B cell (primary cell): Measurements from ENCODE around the gene AGAP1.

Experiments
- EZH2 ChIP-seq: IDR thresholded peaks from 2 replicates; pipeline ENCODE4 v1.6.1; 2012; ENCODE audit warnings: borderline replicate concordance, low read depth, mild to moderate bottlenecking, moderate library complexity, low read length; ENCODE audit not compliant: insufficient read depth, poor library complexity, severe bottlenecking
- TF ChIP-seq, protein P1 (sequence below): fragments of 200-600 bp; IDR thresholded peaks from one replicate; pipeline ENCODE4 v1.8.0; 2022; ENCODE audit warnings: antibody characterized with exemption, mild to moderate bottlenecking

GRCh38 chr2:235637896-235638295 lies 144.1 kb downstream of the AGAP1 start:
- TF ChIP-seq, protein P1, sequence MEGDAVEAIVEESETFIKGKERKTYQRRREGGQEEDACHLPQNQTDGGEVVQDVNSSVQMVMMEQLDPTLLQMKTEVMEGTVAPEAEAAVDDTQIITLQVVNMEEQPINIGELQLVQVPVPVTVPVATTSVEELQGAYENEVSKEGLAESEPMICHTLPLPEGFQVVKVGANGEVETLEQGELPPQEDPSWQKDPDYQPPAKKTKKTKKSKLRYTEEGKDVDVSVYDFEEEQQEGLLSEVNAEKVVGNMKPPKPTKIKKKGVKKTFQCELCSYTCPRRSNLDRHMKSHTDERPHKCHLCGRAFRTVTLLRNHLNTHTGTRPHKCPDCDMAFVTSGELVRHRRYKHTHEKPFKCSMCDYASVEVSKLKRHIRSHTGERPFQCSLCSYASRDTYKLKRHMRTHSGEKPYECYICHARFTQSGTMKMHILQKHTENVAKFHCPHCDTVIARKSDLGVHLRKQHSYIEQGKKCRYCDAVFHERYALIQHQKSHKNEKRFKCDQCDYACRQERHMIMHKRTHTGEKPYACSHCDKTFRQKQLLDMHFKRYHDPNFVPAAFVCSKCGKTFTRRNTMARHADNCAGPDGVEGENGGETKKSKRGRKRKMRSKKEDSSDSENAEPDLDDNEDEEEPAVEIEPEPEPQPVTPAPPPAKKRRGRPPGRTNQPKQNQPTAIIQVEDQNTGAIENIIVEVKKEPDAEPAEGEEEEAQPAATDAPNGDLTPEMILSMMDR, result no peak
- TF ChIP-seq EZH2, result no peak
